ENCODE results near the gene LIPK.
"Not testable (repeated sequence)": the region's sequence is repeated elsewhere in the genome, so short reads cannot be mapped to it uniquely, and the experiment has no call there.

Gene LIPK, protein sequence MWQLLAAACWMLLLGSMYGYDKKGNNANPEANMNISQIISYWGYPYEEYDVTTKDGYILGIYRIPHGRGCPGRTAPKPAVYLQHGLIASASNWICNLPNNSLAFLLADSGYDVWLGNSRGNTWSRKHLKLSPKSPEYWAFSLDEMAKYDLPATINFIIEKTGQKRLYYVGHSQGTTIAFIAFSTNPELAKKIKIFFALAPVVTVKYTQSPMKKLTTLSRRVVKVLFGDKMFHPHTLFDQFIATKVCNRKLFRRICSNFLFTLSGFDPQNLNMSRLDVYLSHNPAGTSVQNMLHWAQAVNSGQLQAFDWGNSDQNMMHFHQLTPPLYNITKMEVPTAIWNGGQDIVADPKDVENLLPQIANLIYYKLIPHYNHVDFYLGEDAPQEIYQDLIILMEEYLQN

DNA sequence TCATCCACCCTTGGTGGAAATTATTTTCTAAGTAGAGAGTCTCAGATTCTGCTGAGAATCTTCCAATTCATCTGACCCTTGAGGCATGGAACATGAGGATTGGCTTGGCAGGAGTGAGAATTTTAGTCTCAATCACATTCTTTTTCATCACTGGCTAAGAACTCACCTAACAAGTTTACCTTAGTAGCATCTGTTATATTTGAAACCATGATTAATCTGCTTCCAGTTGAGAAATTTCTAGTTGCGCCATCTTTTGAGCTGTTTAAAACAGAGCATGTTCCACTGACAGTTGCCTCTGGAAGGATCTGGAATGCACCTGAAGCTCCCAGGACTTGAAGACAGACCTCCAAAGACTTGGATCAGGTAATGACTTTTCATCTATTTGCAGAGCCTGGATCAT is at the start of gene LIPK:
Gene LIPK, plus strand, starts transcription at position 292 of the 400 bp plus-strand sequence. CDS start 18,295 bp downstream, outside the sequence.
- FAIRE-seq = no peak

DNA sequence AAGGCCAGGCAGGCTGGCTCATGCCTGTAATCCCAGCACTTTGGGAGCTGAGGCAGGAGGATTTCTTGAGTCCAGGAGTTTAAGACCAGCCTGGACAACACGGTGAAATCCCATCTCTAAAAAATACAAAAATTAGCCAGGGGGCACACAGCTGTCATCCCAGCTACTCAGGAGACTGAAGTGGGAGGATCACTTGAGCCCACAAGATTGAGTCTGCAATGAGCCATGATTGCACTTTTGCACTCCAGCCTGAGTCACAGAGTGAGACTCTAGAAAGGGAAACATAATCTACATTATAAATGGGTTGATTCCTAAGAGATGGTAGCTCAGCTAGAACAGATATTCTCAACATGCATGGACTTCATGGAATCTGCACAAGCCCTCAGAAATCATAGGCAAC is 48.1 kb upstream of the LIPK start:
- no peak for FAIRE-seq

DNA sequence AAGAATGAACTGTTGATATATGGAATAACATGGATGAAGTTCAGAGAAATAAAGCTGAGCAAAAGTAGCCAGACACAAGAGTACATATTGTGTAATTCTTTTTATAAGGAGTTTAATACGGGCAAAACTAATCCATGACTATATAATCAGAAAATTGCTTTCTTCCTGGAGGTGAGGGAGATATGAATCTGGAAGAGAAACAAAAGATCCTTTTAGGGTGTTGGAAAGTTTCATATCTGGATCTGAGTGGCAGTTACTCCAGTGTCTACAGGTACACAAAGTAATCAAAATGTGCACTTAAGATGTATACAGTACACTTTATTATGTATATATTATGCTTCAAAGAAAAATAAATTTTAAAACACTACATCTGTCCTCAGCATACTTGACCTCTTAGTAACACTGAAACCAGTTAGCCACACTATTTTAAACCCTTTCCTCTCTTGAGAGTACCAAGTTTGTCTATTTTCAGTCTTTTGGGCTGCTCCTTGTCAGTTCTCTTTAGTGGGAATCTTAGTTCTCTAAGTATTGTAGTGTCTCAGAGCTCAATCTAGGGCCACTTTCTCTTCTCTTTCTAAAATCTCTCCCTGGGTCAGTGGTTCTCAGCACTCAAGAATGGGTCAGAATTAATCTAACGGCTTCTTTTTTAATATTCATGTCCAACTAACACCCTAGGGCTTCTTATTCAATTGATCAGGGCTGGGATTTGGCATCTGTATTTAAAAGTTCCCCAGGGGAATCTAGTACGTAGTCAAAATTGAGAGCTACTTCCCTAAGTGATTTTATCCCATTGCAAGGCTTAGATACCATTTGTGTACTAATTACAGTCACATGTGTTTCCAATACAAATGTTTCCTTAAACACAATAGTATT is 46.1 kb upstream of the LIPK start:
- FAIRE-seq = no peak

DNA sequence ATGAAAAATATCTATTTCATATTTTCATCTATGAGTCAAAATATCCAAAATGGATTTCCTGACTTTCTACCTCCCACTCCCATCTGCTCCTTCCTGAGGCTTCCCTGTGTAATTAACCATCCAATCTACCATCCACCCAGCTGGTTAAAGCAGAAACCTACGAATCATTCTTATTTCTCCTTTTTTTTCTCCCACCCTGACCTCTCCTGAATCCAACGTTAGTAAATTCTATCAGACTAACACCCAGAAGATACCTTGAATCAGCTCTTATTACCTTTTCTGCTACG is 45.5 kb upstream of the LIPK start:
- FAIRE-seq = no peak

DNA sequence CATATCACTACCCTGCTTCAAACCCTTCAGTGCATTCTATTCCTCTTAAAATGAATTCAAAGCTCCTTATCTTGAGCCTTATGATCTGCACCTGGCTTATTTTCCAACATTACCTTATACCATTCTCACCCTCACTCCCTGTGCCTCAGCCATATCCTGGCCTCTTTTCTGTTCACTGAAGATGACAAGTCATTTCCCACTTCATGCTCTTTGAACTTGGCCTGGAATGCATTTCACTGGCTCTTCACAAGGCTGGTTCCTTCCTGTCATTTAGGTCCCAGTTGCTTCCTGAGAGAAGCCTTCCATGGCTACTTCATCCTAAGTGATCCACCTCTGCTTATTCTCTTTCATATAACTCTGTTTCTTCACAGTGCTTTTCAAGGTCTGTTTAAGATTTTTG is 45.0 kb upstream of the LIPK start:
- FAIRE-seq = no peak

DNA sequence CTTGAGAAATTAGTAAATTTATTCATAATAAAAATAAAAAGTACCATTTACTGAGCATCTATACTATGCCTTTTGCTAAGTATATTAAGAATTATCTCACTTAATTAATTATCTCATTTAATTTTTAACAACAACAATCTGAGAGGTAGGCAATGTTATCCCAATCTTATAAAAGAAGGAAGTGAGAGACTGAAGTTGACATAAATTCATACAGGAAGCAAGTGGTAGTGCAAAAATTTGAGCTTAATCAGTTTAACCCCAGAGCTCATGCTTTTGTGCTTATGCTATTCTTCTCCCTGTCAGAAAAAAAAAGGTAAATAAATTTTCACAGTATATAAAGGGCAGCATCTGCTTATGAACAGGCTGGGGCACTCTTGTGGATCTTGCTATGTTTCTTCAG is 44.5 kb upstream of the LIPK start:
- no peak for FAIRE-seq

DNA sequence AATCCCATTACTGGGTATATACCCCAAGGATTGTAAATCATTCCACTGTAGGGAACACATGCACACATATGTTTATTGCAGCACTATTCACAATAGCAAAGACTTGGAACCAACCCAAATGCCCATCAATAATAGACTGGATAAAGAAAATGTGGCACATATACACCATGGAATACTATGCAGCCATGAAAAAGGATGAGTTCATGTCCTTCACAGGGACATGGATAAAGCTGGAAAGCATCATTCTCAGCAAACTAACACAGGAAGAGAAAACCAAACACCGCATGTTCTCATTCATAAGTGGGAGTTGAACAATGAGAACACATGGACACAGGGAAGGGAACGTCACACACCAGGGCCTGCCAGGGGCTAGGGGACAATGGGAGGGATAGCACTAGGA is 42.9 kb upstream of the LIPK start:
- FAIRE-seq = not testable (repeated sequence)

DNA sequence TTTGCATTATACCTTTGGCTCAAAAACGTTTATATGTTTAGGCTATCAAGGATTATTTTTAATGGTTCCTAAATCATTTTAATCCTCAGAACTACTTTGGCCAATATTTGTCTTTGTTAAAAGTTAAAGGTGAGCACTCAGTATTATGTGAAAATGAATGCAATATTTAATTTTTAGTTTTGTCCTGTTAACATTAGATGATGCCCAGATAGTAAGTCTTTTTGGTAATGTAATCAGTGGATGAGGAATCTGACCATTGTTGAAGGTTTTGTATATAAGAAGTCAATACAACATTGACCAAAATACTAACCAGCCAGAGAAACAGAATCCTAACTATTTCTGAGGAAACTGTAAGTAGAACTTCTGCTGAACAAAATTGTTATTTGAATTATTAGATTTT is 41.9 kb upstream of the LIPK start, which contains the start of gene LIPF:
Gene LIPF, plus strand, starts transcription at position 301 of the 400 bp plus-strand sequence. CDS start 2,856 bp downstream, outside the sequence.
- FAIRE-seq = no peak

DNA sequence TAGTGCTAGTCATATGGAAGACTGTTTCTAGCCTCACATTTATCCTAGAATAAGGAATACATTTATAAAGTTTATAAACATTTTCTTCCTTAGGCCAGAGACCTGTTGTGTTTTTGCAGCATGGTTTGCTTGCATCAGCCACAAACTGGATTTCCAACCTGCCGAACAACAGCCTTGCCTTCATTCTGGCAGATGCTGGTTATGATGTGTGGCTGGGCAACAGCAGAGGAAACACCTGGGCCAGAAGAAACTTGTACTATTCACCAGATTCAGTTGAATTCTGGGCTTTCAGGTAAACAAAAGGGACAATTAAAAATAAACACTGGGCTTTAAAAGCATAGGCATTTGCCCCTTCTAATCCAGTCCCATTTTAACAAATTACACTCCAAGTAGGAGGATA is 37.6 kb upstream of the LIPK start:
- FAIRE-seq = no peak

DNA sequence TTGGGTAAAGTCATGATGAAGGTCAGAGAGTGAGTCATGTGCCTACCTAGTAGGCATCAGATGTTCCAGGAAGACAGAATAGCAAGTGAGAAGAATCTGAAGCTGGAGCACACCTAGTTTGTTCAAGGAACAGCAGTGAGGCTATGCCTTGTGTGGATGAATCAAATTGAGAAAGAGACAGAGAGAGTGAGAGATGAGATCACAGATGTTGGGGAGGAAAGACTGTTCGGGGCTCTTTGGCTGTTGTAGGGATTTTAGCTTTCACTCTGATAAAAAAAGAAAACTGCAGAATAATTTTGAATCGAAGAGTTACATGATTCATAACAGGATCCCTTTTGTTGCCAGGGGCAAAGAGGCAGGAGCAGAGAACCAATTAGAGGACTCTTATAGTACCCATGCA is 35.6 kb upstream of the LIPK start:
- no peak for FAIRE-seq

DNA sequence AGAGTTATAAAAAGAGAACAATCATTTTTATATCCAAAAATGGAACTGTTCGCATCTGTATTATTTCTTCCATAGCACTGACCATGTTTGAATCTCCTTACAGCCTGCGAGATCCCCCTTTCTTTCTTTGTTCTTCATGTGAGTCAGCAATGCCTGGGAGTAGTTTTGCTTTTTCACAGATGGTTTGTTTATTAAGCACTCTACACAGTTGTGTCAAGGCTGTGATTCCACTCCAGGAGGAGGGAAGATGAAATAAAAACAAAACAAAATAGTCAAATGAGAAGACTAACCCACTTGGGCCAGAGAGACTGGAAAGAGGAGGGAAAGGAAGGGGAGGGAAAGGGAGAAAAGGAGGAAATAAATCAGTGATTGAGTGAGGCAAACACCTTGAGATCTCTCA is 34.0 kb upstream of the LIPK start:
- FAIRE-seq = no peak

DNA sequence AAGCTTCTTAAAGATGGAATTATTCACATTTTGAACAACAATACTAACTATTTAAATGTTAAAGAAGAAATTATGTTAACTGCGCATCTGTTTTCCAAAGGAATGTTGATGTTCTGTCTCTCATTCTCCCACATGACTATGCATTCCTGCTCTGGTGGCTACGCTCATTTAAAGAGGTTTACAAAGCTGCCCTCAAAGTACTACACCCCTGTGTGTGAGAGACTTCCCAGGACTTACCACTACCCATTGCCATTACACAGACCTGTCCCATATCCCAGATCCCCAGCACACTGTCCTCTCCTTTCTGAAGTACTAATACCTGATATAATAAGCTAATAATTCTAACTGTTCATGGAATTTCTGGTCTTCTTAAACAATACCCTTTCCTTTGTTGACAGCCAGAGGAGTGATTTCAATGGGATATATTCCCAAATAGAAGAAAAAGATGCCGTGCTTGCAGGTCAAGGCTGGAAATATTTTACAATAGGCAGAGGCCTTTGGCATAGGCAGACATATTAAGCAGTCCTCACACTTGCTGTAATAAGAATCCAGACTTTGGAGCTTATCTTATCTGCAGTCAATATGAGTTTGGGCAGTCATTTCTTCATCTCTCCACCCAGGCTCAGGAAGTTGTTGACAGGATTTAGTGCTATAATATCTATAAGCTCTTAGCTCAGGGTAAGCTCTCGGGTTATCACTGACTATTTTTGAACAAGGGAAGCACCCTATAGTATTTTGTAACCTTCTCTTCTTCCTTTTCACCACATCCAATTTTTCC is 29.6 kb upstream of the LIPK start:
- FAIRE-seq = no peak

DNA sequence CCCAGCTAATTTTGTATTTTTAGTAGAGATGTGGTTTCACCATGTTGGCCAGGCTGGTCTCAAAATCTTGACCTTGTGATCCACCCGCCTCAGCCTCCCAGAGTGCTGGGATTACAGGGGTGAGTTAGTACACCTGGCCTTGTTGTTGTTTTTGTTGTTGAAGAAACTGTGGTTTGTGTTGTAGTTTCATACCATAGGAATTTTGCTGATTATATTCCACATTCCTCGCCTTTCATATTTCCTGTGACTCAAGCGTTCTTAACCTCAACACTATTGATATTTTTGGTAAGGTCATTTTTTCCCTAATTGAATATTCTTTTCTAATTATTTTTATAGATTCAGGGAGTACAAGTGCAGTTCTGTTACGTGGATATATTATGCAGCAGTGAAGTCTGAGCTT is 25.1 kb upstream of the LIPK start:
- FAIRE-seq = no peak

DNA sequence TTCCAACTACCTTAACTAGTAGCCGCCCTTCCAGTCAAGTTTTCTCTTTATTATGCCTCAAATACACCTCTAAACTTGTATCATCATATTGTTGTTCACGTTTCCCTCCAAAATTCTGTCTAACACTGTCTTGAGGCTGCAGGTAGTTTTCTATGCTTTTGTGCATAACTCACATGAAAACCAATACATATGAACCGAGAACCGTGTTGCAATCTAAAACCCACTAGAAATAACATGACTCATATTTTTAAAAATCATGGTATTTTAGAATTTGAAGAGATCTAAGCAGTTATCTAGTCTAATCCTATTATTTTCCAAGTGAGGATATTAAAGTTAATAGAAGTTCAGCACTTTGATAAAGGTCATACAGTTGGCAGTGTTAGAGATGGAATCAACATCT is 23.6 kb upstream of the LIPK start:
- no peak for FAIRE-seq

DNA sequence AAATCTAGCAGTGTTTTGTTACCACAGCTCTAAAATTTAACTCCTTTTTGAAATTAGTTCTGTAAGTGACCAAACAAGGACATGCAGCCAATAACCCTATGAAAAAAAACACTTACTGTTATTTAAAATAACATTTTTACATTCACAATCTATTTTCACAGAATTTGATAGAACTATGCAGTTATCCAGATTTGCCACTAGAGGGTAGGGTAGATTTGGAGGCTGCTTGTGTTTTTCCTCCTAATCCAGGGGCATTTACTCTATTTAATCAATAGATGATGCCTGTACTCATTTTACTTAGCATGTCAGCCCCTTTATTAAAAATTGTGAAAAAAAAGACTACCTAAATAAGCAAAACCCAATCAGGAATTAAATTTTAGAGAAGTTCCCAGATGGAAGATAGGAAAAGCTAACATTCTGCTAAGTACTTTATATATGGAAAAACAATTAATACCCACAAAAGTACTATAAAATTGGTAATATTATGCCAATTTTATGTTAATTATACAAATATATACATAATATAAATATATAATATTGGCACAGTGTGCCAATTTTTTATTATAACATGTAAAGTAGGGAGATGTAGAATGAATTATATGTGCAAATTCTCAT is 18.1 kb upstream of the LIPK start:
- peak; percentile 96 for FAIRE-seq

DNA sequence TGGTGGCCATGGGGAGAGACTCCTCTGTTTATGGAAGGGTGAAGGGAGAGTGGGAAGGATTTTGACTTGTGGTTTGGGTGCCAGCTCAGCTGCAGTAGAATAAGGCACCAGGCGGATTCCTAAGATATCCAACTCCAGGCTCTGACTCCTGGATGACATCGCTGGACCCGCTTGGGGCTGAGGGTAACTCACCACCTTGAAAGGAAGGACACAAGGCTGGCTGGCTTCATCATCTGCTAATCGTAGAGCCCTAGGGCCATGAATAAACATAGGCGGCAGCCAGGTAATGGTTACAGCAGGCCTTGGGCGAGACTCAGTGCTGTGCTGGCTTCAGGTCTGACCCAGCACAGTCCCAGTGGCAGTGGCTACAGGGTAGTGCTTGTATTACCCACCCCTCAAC is 16.7 kb upstream of the LIPK start:
- FAIRE-seq = no peak

DNA sequence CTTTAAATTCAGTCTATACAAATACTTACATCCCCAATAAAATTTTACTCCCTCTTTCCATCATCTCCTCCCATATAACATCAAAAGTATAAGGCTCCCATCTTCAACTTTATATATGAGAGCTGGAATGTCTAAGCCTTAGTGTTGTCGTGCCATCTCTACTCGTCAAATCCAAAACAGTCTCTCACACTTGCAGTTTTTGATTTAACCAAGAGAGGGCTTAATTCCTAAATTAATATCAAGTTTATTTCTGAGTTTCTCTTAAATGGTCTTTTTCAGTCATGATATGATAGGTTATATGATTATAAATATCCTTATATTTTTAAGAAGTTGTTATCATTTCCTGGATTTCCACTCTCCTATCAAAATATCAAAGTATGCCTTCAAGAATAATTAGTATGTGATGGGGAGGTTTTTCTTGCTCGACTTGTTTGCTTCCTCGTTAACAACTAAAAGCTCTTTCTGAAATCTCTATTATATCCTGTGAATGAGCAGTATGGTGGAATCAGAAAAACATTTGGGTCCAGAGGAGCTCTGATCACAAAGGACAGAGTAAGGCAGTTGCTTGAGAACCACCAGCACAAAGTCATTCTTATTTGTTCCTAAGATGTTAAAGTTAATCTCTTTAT is 12.5 kb upstream of the LIPK start:
- peak; percentile 41 for FAIRE-seq

DNA sequence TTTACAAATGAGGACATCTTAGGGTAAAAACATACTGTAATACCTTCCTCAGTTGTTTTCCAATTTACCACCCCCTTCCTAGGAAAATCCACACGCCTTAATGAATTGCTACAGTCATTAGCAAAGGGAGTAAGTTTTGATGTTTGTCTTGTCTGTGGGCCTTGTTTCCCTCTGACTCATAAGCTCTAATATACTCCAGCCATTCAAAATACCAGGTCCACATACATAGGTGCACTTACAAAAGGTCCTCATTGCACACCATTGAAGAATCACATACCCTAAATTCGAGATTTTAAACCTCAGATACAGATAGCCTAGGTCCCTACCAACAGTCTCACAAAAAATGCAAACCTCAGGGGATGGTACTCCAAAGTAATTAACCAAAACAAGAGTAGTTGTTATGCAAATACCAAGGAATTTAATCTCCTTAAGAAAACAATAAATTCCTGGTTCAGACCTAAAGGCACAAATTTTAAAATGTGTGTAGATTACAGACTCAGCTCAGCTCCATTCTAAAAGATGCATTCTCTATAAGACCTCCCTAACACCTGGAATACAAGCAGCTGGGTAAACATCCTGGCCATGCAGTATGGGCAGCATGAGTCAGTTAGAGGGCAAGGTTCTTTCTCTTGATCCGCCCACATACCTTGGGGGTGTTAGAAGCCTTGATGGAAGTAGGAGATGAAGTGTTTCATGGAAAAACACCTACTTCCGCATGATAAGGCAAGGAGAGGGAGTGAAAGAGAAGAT is 3.0 kb upstream of the LIPK start:
- FAIRE-seq = no peak

DNA sequence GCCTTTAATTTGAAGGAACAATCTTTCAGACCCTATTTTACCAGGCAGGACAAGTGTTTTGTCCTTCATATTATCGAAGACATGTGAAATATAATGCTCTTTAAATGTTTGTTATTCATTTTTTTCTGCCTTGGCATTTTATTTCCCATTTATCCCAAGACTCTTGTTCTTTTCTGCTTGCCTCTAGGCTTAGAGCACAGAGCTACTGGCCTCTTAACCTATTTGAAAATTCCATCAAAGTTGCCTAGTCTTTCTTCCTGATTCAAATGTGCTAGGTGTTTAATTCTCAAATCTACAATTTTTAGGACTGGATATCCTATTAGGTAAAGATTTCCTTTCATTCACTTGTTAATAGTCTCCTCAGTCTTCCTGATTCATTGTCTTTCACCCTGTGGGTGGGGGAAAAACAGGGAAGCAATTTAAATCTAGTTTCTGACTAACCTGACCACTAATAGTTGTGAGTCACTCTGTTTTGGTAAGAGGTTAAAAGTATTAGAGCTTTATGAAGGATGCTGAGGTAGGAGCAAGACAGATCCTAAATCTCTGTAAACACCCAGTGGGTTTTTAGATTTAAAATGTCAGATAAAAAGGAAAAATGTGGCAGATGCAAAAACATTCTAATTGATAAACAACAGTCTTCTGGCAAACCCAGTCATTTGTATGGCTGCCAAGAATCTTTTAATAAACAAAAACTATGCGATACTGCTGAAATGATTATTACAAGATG is 1.5 kb downstream of the LIPK start:
- peak; percentile 9 for FAIRE-seq

DNA sequence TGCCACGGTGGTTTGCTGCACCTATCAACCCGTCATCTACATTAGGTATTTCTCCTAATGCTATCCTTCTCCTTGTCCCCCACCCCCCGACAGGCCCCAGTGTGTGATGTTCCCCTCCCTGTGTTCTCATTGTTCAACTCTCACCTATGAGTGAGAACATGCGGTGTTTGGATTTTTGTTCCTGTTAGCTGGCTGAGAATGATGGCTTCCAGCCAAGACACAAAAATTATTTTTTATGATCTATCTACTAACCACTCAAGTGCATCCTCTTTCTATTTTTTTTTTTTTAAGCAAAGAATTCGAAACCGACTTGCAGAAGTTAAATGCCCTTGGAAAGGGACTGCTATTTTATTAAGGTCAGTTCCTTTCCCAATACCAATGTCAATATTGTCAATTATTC is 3.3 kb downstream of the LIPK start:
- not testable (repeated sequence) for FAIRE-seq

DNA sequence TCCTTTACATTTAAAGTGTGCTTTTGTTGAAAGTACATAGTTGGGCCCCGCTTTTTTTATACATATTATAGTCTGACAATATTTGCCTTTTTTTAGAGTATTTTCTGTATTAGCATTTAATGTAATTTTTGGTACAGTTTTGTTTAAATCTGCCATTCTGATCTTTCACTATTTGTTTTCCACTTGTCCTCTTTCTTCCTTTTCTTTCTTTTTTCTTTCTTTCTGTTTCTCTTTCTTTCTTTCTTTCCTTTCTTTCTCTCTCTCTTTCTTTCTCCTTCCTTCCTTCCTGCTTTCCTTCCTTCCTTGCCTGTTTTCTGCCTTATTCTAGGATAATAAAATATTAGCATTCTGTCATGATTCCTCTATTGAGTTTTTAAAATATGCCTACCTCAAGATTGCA is 9.5 kb downstream of the LIPK start:
- no peak for FAIRE-seq
